Body of pancreas (tissue), 4 donors: Measurements from ENCODE around the gene MPZL1.

ENCODE experiments used
- POLR2A ChIP-seq, 3 donors: fragments of 450-650 bp; IDR thresholded peaks; one replicate each; pipeline ENCODE4 v1.6.1; 2016; ENCODE audit warnings: antibody characterized with exemption in 3 of 3, mild to moderate bottlenecking in 2 of 3
- TF ChIP-seq, protein P1 (sequence below), 7 experiments: fragments of 450-650 bp in 4 of 7; fragments of 200-600 bp in 3 of 7; sonication (generic) in 3 of 7; IDR thresholded peaks; one replicate each; pipeline ENCODE4 v1.5.1; 2016 to 2019; ENCODE audit warnings: antibody characterized with exemption in 7 of 7

- TF ChIP-seq, protein P1, sequence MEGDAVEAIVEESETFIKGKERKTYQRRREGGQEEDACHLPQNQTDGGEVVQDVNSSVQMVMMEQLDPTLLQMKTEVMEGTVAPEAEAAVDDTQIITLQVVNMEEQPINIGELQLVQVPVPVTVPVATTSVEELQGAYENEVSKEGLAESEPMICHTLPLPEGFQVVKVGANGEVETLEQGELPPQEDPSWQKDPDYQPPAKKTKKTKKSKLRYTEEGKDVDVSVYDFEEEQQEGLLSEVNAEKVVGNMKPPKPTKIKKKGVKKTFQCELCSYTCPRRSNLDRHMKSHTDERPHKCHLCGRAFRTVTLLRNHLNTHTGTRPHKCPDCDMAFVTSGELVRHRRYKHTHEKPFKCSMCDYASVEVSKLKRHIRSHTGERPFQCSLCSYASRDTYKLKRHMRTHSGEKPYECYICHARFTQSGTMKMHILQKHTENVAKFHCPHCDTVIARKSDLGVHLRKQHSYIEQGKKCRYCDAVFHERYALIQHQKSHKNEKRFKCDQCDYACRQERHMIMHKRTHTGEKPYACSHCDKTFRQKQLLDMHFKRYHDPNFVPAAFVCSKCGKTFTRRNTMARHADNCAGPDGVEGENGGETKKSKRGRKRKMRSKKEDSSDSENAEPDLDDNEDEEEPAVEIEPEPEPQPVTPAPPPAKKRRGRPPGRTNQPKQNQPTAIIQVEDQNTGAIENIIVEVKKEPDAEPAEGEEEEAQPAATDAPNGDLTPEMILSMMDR (IDR thresholded peaks at IDR 0.05), result no peak
- no peak for TF ChIP-seq POLR2A (IDR thresholded peaks at IDR 0.05)
These were observed 77.2 kb downstream of the MPZL1 start for GRCh38 chr1:167798952-167799351.
